RWPE2 (cell line): ENCODE measurements around the gene PROS1.
"Not testable (repeated sequence)": the region's sequence is repeated elsewhere in the genome, so short reads cannot be mapped to it uniquely, and the experiment has no call there.

Source experiments
- ATAC-seq: fragments of 200-7000 bp; cut with Tn5 transposase; 3 replicates; pipeline ENCODE4 v1.9.1; 2021; ENCODE audit warnings: low read depth
- DNase-seq: peaks from one replicate; pipeline ENCODE4 v3.0.0-alpha.2; 2020; ENCODE audit warnings: low spot score
- H3K27ac ChIP-seq: fragments of 450-650 bp; 2 replicates; pipeline ENCODE4 v1.5.1; 2017; ENCODE audit warnings: mild to moderate bottlenecking; ENCODE audit not compliant: poor library complexity, severe bottlenecking
- H3K27me3 ChIP-seq: fragments of 250-450 bp; sonication (Bioruptor Pico); 2 replicates; pipeline ENCODE4 v1.5.1; 2021; ENCODE audit warnings: mild to moderate bottlenecking, moderate library complexity; ENCODE audit not compliant: insufficient read depth, poor library complexity, severe bottlenecking
- H3K36me3 ChIP-seq: fragments of 250-450 bp; sonication (Bioruptor Pico); 2 replicates; pipeline ENCODE4 v1.5.1; 2020; ENCODE audit warnings: low read depth, mild to moderate bottlenecking, moderate library complexity
- H3K4me1 ChIP-seq: fragments of 250-450 bp; sonication (Bioruptor Pico); 2 replicates; pipeline ENCODE4 v1.5.1; 2021; ENCODE audit warnings: mild to moderate bottlenecking, moderate library complexity; ENCODE audit not compliant: insufficient read depth, poor library complexity, severe bottlenecking
- H3K4me3 ChIP-seq: fragments of 250-450 bp; sonication (Bioruptor Pico); 2 replicates; pipeline ENCODE4 v1.5.1; 2021; ENCODE audit warnings: mild to moderate bottlenecking, moderate library complexity; ENCODE audit not compliant: severe bottlenecking
- H3K9me3 ChIP-seq: fragments of 250-450 bp; sonication (Bioruptor Pico); 2 replicates; pipeline ENCODE4 v1.5.1; 2021; ENCODE audit warnings: mild to moderate bottlenecking, moderate library complexity; ENCODE audit not compliant: severe bottlenecking
- TF ChIP-seq, protein P1 (sequence below): fragments of 450-650 bp; IDR thresholded peaks from one replicate; pipeline ENCODE4 v1.5.1; 2017; ENCODE audit warnings: mild to moderate bottlenecking, moderate library complexity; ENCODE audit not compliant: poor library complexity, severe bottlenecking

The PROS1 gene

DNA sequence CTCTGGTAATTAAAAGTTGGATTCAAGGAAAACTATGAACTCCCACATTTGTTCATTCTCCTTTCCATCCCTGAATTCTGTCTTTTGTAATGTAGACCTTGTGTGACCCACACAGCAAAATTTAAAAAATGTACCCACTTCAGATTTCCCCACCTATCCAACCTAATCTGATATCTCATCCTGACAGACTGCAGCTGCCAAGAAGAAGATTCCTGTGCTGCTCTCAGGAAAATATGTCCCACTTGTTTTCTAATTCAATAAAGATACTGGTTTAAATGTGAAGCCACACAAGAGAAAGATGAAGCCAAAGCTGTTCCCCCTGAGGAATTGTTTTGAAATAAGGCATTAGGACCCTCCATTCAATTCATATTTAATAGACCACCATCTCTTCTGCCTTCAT lies 100.3 kb downstream of the PROS1 start:
- not testable (repeated sequence) for DNase-seq, H3K27me3 ChIP-seq, H3K9me3 ChIP-seq, H3K36me3 ChIP-seq, H3K4me3 ChIP-seq, ATAC-seq, H3K27ac ChIP-seq, H3K4me1 ChIP-seq

GRCh38 chr3:93867425-93867824 lies 106.3 kb downstream of the PROS1 start:
- H3K27me3 ChIP-seq: no peaks in the 10 kb centered on the region
- no peaks in the 10 kb centered on the region for H3K9me3 ChIP-seq
- H3K36me3 ChIP-seq: no peaks in the 10 kb centered on the region
- no peak overlapping the region for H3K27ac ChIP-seq
- no peaks in the 10 kb centered on the region for H3K4me1 ChIP-seq
- DNase-seq (no peak), ATAC-seq (no peak)
- H3K4me3 ChIP-seq: no peak overlapping the region
- TF ChIP-seq, protein P1, sequence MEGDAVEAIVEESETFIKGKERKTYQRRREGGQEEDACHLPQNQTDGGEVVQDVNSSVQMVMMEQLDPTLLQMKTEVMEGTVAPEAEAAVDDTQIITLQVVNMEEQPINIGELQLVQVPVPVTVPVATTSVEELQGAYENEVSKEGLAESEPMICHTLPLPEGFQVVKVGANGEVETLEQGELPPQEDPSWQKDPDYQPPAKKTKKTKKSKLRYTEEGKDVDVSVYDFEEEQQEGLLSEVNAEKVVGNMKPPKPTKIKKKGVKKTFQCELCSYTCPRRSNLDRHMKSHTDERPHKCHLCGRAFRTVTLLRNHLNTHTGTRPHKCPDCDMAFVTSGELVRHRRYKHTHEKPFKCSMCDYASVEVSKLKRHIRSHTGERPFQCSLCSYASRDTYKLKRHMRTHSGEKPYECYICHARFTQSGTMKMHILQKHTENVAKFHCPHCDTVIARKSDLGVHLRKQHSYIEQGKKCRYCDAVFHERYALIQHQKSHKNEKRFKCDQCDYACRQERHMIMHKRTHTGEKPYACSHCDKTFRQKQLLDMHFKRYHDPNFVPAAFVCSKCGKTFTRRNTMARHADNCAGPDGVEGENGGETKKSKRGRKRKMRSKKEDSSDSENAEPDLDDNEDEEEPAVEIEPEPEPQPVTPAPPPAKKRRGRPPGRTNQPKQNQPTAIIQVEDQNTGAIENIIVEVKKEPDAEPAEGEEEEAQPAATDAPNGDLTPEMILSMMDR: no peak

DNA sequence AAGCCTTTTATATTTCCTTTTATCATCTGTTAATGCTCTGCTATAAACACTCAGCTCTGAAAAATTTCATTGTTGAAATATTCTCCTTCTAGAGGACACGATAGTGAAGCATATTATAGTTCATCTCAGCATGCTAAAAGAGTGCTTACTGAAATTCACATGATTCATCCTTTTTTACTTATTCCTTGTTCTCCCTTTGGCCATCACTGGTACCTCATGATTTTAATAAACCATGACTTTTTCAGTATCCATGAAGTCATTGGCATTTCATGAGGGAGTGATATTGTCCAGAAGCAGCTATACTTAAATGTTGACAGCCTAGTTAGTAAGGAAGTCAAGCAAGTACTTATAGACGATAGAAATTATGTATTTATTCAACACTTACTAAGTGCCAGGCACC lies 112.7 kb downstream of the PROS1 start:
- Histone ChIP-seq H3K27ac (no peak overlapping the region), H3K9me3 (no peaks in the 10 kb centered on the region), H3K27me3 (no peaks in the 10 kb centered on the region), H3K4me3 (no peak overlapping the region), H3K36me3 (no peaks in the 10 kb centered on the region), H3K4me1 (no peaks in the 10 kb centered on the region)
- DNase-seq (no peak), ATAC-seq (no peak)
- TF ChIP-seq, protein P1: no peak

DNA sequence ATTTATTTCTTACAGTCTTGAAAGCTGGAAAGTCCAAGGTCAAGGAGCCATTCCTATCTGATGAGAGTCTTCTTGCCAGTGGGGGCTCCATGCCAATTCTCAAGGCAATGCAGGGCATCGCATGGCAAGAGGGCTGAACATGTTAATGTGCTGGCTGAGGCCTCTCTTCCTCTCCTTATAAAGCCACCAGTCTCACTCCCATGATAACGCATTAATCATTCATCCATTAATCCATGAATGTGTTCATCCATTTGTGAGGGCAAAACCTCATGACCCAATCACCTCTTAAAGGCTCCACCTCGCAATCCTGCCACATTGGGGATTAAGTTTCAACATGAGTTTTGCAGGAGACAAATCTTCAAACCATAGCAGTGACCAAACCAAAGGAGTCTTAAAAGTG lies 118.3 kb downstream of the PROS1 start:
- Histone ChIP-seq H3K9me3 (no peaks in the 10 kb centered on the region), H3K27ac (no peak overlapping the region), H3K27me3 (no peaks in the 10 kb centered on the region), H3K4me3 (no peak overlapping the region), H3K4me1 (no peaks in the 10 kb centered on the region), H3K36me3 (no peaks in the 10 kb centered on the region)
- TF ChIP-seq, protein P1: no peak
- DNase-seq: no peak
- no peak for ATAC-seq

DNA sequence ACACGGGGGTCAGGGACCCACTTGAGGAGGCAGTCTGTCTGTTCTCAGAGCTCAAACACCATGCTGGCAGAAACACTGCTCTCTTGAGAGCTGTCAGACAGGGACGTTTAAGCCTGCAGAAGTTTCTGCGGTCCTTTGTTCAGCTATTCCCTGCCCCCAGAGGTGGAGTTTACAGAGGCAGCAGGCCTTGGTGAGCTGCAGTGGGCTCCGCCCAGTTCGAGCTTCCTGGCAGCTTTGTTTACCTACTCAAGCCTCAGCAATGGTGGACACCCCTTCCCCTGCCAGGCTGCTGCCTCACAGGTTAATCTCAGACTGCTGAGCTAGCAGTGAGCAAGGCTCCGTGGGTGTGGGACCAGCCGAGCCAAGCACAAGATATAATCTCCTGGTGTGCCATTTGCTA lies 121.5 kb downstream of the PROS1 start:
- H3K9me3 ChIP-seq, ATAC-seq, DNase-seq: not testable (repeated sequence)

DNA sequence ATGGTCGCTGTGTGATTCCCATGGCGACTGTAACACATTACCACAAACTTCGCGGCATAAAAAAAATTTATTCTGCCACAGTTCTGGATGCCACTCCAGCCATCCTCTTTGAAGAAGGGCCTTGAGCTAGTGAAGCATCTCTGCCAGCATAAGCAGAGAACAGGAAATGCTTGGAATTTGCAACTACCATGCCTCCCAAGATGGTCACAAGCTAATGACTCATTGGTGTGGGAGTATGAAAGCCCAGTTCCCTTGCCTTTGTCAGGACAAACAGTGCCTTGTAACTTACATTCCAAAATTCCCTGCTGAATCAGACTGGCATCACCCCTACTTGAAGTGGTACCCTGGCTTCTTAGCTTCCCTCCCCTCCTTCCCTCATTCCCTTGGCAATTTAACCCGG lies 129.7 kb downstream of the PROS1 start:
- Histone ChIP-seq H3K27ac (no peak overlapping the region), H3K9me3 (no peaks in the 10 kb centered on the region), H3K27me3 (no peaks in the 10 kb centered on the region), H3K4me3 (no peak overlapping the region), H3K36me3 (no peaks in the 10 kb centered on the region), H3K4me1 (no peaks in the 10 kb centered on the region)
- DNase-seq: no peak
- TF ChIP-seq, protein P1: no peak
- ATAC-seq: peak; percentile 84

More for the DNA sequence above, 121.5 kb downstream of the PROS1 start:
- not testable (repeated sequence) for H3K27me3 ChIP-seq, H3K27ac ChIP-seq, H3K4me1 ChIP-seq, H3K36me3 ChIP-seq, H3K4me3 ChIP-seq

DNA sequence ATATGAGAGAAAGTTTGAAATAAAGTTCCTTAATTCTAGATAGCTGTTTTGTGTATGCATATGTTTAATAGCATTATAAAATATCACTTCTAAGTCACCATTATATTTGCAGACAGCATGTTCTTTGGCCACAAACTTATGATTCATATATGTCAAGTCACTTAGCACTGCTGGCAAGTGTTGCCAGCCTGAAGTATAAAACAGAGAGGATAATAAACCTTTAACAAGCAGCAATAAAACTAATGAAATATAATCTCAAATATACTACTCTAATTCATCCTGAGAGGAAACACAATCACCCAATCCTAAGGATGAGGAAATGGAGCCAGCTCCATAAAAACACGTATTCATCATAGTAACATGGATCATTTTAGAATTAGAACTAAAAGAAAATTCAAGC lies 134.5 kb downstream of the PROS1 start:
- H3K9me3 ChIP-seq, H3K27ac ChIP-seq, H3K4me1 ChIP-seq, H3K36me3 ChIP-seq, DNase-seq, H3K4me3 ChIP-seq, ATAC-seq, H3K27me3 ChIP-seq: not testable (repeated sequence)
